ENCODE data around the gene MYO1A. TPM values are rescaled to one million over a fixed set of nuclear protein-coding genes. Genes with fewer than 3 reads are reported as not detected.

Gene MYO1A
- total RNA-seq, 1 donor from 2014 or later: 1.4 TPM

DNA sequence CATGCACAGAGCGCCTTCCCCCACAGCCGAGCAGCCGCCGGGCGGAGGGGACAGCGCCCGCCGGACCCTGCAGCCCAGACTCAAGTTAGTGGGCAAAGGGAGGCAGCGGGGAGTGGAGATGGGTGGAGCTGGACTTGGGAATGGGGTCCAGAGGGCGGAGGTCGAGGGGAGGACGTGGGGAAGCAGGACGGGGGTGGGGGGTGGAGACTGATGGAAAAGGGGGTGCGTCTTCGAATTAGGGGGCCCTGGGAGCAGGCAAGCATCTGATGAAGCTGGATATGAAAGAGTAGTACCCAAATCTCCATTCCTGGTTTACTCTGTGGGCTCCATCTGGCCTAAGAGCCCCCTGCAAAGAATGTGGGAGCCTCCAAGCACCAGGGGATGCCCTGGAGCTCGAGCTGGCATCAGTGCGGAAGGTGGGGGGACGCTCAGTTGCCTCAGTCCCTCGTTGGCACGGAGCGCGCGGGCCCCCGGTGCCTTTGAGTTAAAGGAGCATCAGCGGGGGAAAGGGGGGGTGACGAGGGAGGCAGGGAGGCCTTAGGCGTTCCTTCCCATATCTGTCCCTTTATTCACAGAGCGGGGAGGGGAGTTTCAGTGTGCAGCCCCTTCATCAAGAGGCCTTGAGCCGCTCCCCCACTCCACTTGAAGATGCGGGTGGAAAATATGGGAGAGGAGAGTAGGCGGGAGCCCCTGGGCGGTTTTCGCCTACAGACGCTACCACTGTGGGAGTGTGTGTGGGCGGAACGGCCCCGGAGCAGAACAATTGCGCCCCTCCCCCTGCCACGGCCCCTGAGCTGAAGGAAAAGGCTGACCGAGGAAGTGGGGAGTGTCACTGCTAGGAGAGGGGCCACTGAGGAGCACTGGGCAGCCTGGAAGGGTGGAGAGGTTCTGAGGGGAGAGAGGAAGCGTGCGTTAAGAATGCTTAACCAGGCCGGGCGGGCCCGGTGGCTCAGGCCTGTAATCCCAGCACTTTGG, 39.6 kb upstream of the MYO1A start:
- Histone ChIP-seq H3K36me3 (peaks cover 26% of the 10 kb centered on the region), H3K27me3 (no peaks in the 10 kb centered on the region), H3K9me3 (no peaks in the 10 kb centered on the region), H3K27ac (peak overlapping the region; percentile 87), H3K4me3 (peak overlapping the region; percentile 88), H3K4me1 (peaks cover 46% of the 10 kb centered on the region)
- ATAC-seq: peak; percentile 3
- peak; percentile 91 for DNase-seq
- intact Hi-C loops (cut with DNase I): no loop called here
- TF ChIP-seq, protein P1, sequence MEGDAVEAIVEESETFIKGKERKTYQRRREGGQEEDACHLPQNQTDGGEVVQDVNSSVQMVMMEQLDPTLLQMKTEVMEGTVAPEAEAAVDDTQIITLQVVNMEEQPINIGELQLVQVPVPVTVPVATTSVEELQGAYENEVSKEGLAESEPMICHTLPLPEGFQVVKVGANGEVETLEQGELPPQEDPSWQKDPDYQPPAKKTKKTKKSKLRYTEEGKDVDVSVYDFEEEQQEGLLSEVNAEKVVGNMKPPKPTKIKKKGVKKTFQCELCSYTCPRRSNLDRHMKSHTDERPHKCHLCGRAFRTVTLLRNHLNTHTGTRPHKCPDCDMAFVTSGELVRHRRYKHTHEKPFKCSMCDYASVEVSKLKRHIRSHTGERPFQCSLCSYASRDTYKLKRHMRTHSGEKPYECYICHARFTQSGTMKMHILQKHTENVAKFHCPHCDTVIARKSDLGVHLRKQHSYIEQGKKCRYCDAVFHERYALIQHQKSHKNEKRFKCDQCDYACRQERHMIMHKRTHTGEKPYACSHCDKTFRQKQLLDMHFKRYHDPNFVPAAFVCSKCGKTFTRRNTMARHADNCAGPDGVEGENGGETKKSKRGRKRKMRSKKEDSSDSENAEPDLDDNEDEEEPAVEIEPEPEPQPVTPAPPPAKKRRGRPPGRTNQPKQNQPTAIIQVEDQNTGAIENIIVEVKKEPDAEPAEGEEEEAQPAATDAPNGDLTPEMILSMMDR (IDR thresholded peaks at IDR 0.05): no peak

DNA sequence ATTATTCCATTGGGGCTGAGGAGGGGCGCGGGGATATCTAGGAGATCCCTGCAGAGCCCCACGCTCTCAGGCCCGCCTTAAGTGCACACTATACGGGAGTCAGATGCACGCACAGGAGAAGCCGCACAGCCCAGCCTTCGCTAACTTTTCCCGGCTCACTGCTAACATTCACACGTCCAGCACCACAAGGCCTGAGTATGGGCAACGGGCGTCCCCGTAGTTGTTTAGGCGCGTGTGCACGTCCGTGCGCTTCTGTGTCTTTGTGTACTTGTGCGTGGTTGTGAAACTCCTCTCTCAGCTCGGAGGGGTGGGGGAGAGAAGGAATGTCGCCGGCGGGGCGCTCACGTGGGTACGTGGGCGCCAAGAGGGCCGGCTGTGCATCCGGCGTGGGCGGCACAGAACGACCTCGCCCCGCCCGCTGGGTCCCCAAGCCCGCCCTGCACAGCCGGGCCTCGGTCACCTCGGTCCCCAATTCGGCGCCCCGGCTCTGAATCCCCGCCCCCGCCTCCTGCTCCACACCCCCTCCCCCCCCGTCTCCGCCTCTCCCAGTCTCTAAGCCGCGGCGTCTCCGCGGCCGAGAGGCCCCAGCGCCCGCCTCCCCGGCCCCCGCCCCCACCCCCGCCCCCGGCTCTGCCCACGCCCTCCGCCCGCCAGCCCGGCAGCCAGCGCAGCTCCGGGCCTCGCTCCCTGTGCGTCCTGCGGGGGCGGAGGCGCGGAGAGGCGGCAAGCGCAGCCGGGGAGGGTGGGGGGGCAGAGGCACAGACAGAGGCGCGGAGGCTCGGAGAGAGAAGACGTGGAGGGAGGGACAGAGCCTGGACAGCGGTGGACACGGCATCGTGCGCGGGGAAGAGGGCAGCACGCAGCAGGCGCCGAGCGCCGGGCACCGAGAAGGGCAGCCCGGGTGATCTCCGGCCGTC, 38.7 kb upstream of the MYO1A start, which contains the start of gene NAB2:
NAB2 (plus strand) TSS at position 761 of the 917 bp plus-strand sequence. CDS start 158 bp downstream, outside the sequence.
- Histone ChIP-seq H3K4me1 (peaks cover 39% of the 10 kb centered on the region), H3K9me3 (no peaks in the 10 kb centered on the region), H3K27ac (peak within 1 kb of the TSS; percentile 99), H3K36me3 (peaks cover 22% of the 10 kb centered on the region), H3K27me3 (no peaks in the 10 kb centered on the region), H3K4me3 (peak within 1 kb of the TSS; percentile 88)
- intact Hi-C loops (cut with DNase I): no loop called here
- peak; percentile 79 for ATAC-seq
- TF ChIP-seq, protein P1 (IDR thresholded peaks at IDR 0.05): no peak
- peak; percentile 99 for DNase-seq

DNA sequence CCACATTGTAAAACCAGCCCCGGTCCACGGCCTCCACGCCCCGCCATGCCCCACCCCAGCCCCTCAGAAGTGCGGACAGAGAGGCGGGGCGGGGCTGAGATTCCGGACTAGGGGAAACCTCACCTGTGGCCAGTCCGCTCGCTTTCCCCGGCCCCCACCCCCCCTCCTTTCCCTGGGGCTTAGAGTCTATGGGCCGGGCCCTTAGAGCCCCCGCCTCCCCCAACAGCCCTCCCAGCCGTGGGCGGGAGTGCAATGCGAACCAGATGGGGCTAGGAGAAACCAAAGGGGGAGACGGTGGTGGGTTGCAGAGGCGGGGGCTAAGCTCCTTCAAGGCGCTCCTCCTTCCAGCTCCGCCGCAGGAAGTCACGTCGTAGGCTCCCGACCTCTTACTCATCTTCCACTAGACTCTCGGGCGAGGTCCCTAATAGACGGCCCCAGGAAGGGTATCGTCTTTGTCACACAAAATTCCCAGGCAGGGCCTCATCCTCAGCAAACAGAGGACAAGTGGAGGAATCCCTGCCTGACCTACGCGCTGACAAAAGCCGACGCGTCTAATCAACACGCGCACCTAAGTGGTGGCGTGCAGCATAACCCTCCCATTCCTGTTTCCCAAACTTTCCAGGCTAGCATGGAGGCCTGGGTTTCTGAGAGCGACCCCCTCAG, 37.9 kb upstream of the MYO1A start:
- no peaks in the 10 kb centered on the region for H3K9me3 ChIP-seq
- H3K36me3 ChIP-seq: peaks cover 20% of the 10 kb centered on the region
- TF ChIP-seq, protein P1 (IDR thresholded peaks at IDR 0.05): no peak
- DNase-seq (peak; percentile 97), ATAC-seq (peak; percentile 65)
- H3K27me3 ChIP-seq: no peaks in the 10 kb centered on the region
- H3K4me1 ChIP-seq: peaks cover 31% of the 10 kb centered on the region
- peak overlapping the region; percentile 63 for H3K4me3 ChIP-seq
- intact Hi-C loops (cut with DNase I): no loop called here
- peak overlapping the region; percentile 99 for H3K27ac ChIP-seq

DNA sequence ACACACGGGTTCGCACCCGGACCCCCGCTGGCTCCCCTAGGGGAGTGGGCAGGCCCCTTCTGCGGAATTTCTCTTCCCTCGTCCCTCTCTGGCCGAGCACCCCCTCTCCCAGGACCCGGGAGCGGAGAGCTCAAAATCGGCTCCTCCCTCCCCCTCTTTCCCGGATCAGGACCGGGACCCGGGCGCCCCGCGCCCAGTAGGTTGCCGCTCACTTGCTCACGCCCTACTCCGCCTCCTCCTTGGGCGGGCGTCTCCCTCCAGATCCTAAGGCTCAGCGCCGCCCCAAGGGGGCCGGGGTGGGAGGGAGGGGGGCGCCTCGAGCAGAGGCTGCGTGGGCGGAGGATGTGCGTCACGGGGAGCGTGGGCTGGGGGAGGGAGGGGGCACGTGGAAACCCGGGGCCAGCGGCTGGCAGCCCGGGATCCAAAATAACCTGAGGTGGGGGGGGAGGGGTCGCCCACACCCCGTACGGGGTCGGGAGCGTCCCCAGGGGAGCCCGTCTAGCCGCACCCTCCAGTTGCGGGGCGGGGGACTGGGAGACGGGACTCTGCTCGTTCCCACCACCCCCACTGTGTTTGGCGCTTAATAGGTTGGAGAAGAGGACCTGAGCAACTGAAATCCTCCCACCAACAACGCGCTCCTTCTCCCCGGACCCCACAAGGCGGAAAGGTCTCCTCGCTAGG, 37.2 kb upstream of the MYO1A start:
- Histone ChIP-seq H3K27ac (peak overlapping the region; percentile 99), H3K36me3 (peaks cover 13% of the 10 kb centered on the region), H3K9me3 (no peaks in the 10 kb centered on the region), H3K27me3 (no peaks in the 10 kb centered on the region), H3K4me1 (peaks cover 29% of the 10 kb centered on the region), H3K4me3 (peak overlapping the region; percentile 63)
- peak; percentile 97 for DNase-seq
- peak; percentile 71 for ATAC-seq
- intact Hi-C loops (cut with DNase I): no loop called here
- TF ChIP-seq, protein P1 (IDR thresholded peaks at IDR 0.05): no peak

Data from upper lobe of right lung (tissue), 1 donor.